ENCODE data around the gene VCX3A. TPM values are rescaled to one million over a fixed set of nuclear protein-coding genes. Genes with fewer than 3 reads are reported as not detected.
"Not testable (repeated sequence)": the region's sequence is repeated elsewhere in the genome, so short reads cannot be mapped to it uniquely, and the experiment has no call there.

Gene VCX3A
- under 1 TPM in 1 of 4 donors, not detected in 3; 0.10 TPM for polyA plus RNA-seq
- long read RNA-seq, donor 1 = 0 reads
- long read RNA-seq, donor 2 = 0 reads
- long read RNA-seq, donor 3 = 0 reads
- long read RNA-seq, donor 4 = 0 reads
- long read RNA-seq, donor 5 = 0 reads
- long read RNA-seq, donor 6 = 0 reads
- long read RNA-seq, donor 7 = 0 reads
- long read RNA-seq, donor 8 = 0 reads
- long read RNA-seq, donor 9 = 0 reads
- long read RNA-seq, donor 10 = 0 reads

GRCh38 chrX:6535018-6535417 lies at the start of gene VCX3A:
Gene VCX3A (minus strand): TSS chrX:6535118. CDS start chrX:6534497, 621 bp downstream.
- H3K4me1 ChIP-seq (ENCODE audit: control insufficient read depth in 3 of 3, insufficient read depth in 2 of 3, low read depth in 1 of 3, low read length in 2 of 3); H3K27me3 ChIP-seq (ENCODE audit: control insufficient read depth in 3 of 3, insufficient read depth in 3 of 3, low read length in 3 of 3); FAIRE-seq; DNase-seq; H3K27ac ChIP-seq (ENCODE audit: low read depth in 1 of 3, low read length in 2 of 3); H3K9me3 ChIP-seq (ENCODE audit: control insufficient read depth in 2 of 2, insufficient read depth in 1 of 2, low read depth in 1 of 2, low read length in 1 of 2); H3K4me3 ChIP-seq (ENCODE audit: low read depth in 1 of 3, low read length in 3 of 3); H3K36me3 ChIP-seq (ENCODE audit: control insufficient read depth in 3 of 3, insufficient read depth in 2 of 3, low read depth in 1 of 3, low read length in 3 of 3): not testable (repeated sequence)
- WGBS, 3 donors = 91 to 100% (median 96%) methylated on average over 1 of the region's 1 CpG

GRCh38 chrX:6574762-6575161 lies 39.8 kb upstream of the VCX3A start:
- 70 to 78% (median 71%) methylated on average over 5 of the region's 5 CpGs for WGBS, 3 donors
- no peak overlapping the region for H3K27ac ChIP-seq (ENCODE audit: low read depth in 1 of 3, low read length in 2 of 3)
- no peak for DNase-seq
- no peak overlapping the region for H3K4me3 ChIP-seq (ENCODE audit: low read depth in 1 of 3, low read length in 3 of 3)
- no peak for FAIRE-seq
- no peaks in the 10 kb centered on the region for H3K27me3 ChIP-seq (ENCODE audit: control insufficient read depth in 3 of 3, insufficient read depth in 3 of 3, low read length in 3 of 3)
- H3K4me1 ChIP-seq (ENCODE audit: control insufficient read depth in 3 of 3, insufficient read depth in 2 of 3, low read depth in 1 of 3, low read length in 2 of 3) = no peaks in the 10 kb centered on the region
- H3K9me3 ChIP-seq (ENCODE audit: control insufficient read depth in 2 of 2, insufficient read depth in 1 of 2, low read depth in 1 of 2, low read length in 1 of 2) = no peaks in the 10 kb centered on the region
- no peaks in the 10 kb centered on the region for H3K36me3 ChIP-seq (ENCODE audit: control insufficient read depth in 3 of 3, insufficient read depth in 2 of 3, low read depth in 1 of 3, low read length in 3 of 3)

- 70 to 82% (median 82%) methylated on average over 3 of the region's 3 CpGs for WGBS, 3 donors
- H3K4me3 ChIP-seq (ENCODE audit: low read depth in 1 of 3, low read length in 3 of 3) = no peak overlapping the region
- no peaks in the 10 kb centered on the region for H3K27me3 ChIP-seq (ENCODE audit: control insufficient read depth in 3 of 3, insufficient read depth in 3 of 3, low read length in 3 of 3)
- no peaks in the 10 kb centered on the region for H3K36me3 ChIP-seq (ENCODE audit: control insufficient read depth in 3 of 3, insufficient read depth in 2 of 3, low read depth in 1 of 3, low read length in 3 of 3)
- H3K27ac ChIP-seq (ENCODE audit: low read depth in 1 of 3, low read length in 2 of 3) = no peak overlapping the region
- FAIRE-seq = no peak
- no peaks in the 10 kb centered on the region for H3K9me3 ChIP-seq (ENCODE audit: control insufficient read depth in 2 of 2, insufficient read depth in 1 of 2, low read depth in 1 of 2, low read length in 1 of 2)
- no peaks in the 10 kb centered on the region for H3K4me1 ChIP-seq (ENCODE audit: control insufficient read depth in 3 of 3, insufficient read depth in 2 of 3, low read depth in 1 of 3, low read length in 2 of 3)
- DNase-seq = no peak
Observed at GRCh38 chrX:6568031-6568430, 33.1 kb upstream of the VCX3A start.

GRCh38 chrX:6558979-6559378 lies 24.1 kb upstream of the VCX3A start:
- 83 to 89% (median 83%) methylated on average over 5 of the region's 5 CpGs for WGBS, 3 donors
- H3K9me3 ChIP-seq (ENCODE audit: control insufficient read depth in 2 of 2, insufficient read depth in 1 of 2, low read depth in 1 of 2, low read length in 1 of 2) = peaks cover 0 to 2% of the 10 kb centered on the region in 2 donors
- no peak overlapping the region for H3K4me3 ChIP-seq (ENCODE audit: low read depth in 1 of 3, low read length in 3 of 3)
- FAIRE-seq (no peak), DNase-seq (no peak)
- H3K27ac ChIP-seq (ENCODE audit: low read depth in 1 of 3, low read length in 2 of 3) = no peak overlapping the region
- no peaks in the 10 kb centered on the region for H3K27me3 ChIP-seq (ENCODE audit: control insufficient read depth in 3 of 3, insufficient read depth in 3 of 3, low read length in 3 of 3)
- no peaks in the 10 kb centered on the region for H3K36me3 ChIP-seq (ENCODE audit: control insufficient read depth in 3 of 3, insufficient read depth in 2 of 3, low read depth in 1 of 3, low read length in 3 of 3)
- no peaks in the 10 kb centered on the region for H3K4me1 ChIP-seq (ENCODE audit: control insufficient read depth in 3 of 3, insufficient read depth in 2 of 3, low read depth in 1 of 3, low read length in 2 of 3)

- no peak for DNase-seq
- FAIRE-seq = no peak
- H3K27ac ChIP-seq (ENCODE audit: low read depth in 1 of 3, low read length in 2 of 3) = no peak overlapping the region
- H3K9me3 ChIP-seq (ENCODE audit: control insufficient read depth in 2 of 2, insufficient read depth in 1 of 2, low read depth in 1 of 2, low read length in 1 of 2) = peaks cover 0 to 2% of the 10 kb centered on the region in 2 donors
- H3K27me3 ChIP-seq (ENCODE audit: control insufficient read depth in 3 of 3, insufficient read depth in 3 of 3, low read length in 3 of 3) = no peaks in the 10 kb centered on the region
- H3K36me3 ChIP-seq (ENCODE audit: control insufficient read depth in 3 of 3, insufficient read depth in 2 of 3, low read depth in 1 of 3, low read length in 3 of 3) = no peaks in the 10 kb centered on the region
- WGBS, 3 donors = 85 to 97% (median 88%) methylated on average over 3 of the region's 3 CpGs
- no peak overlapping the region for H3K4me3 ChIP-seq (ENCODE audit: low read depth in 1 of 3, low read length in 3 of 3)
- H3K4me1 ChIP-seq (ENCODE audit: control insufficient read depth in 3 of 3, insufficient read depth in 2 of 3, low read depth in 1 of 3, low read length in 2 of 3) = no peaks in the 10 kb centered on the region
Observed at GRCh38 chrX:6557690-6558089, 22.8 kb upstream of the VCX3A start.

- Histone ChIP-seq H3K27ac (ENCODE audit: low read depth in 1 of 3, low read length in 2 of 3) (no peak overlapping the region), H3K9me3 (ENCODE audit: control insufficient read depth in 2 of 2, insufficient read depth in 1 of 2, low read depth in 1 of 2, low read length in 1 of 2) (no peaks in the 10 kb centered on the region), H3K36me3 (ENCODE audit: control insufficient read depth in 3 of 3, insufficient read depth in 2 of 3, low read depth in 1 of 3, low read length in 3 of 3) (no peaks in the 10 kb centered on the region), H3K4me1 (ENCODE audit: control insufficient read depth in 3 of 3, insufficient read depth in 2 of 3, low read depth in 1 of 3, low read length in 2 of 3) (no peaks in the 10 kb centered on the region), H3K4me3 (ENCODE audit: low read depth in 1 of 3, low read length in 3 of 3) (no peak overlapping the region), H3K27me3 (ENCODE audit: control insufficient read depth in 3 of 3, insufficient read depth in 3 of 3, low read length in 3 of 3) (no peaks in the 10 kb centered on the region)
- FAIRE-seq (no peak), DNase-seq (no peak)
- 78% methylated on average over 8 of the region's 8 CpGs for WGBS, 3 donors
Observed at GRCh38 chrX:6550999-6551398, 16.1 kb upstream of the VCX3A start.

- Histone ChIP-seq H3K4me1 (ENCODE audit: control insufficient read depth in 3 of 3, insufficient read depth in 2 of 3, low read depth in 1 of 3, low read length in 2 of 3) (no peaks in the 10 kb centered on the region), H3K27ac (ENCODE audit: low read depth in 1 of 3, low read length in 2 of 3) (no peak overlapping the region), H3K9me3 (ENCODE audit: control insufficient read depth in 2 of 2, insufficient read depth in 1 of 2, low read depth in 1 of 2, low read length in 1 of 2) (no peaks in the 10 kb centered on the region), H3K4me3 (ENCODE audit: low read depth in 1 of 3, low read length in 3 of 3) (no peak overlapping the region), H3K27me3 (ENCODE audit: control insufficient read depth in 3 of 3, insufficient read depth in 3 of 3, low read length in 3 of 3) (no peaks in the 10 kb centered on the region), H3K36me3 (ENCODE audit: control insufficient read depth in 3 of 3, insufficient read depth in 2 of 3, low read depth in 1 of 3, low read length in 3 of 3) (no peaks in the 10 kb centered on the region)
- DNase-seq = no peak
- 67 to 80% (median 79%) methylated on average over 5 of the region's 5 CpGs for WGBS, 3 donors
- FAIRE-seq = no peak
Observed at GRCh38 chrX:6545712-6546111, 10.8 kb upstream of the VCX3A start.

GRCh38 chrX:6526564-6527136 lies 8.3 kb downstream of the VCX3A start:
- Histone ChIP-seq H3K9me3 (ENCODE audit: control insufficient read depth in 2 of 2, insufficient read depth in 1 of 2, low read depth in 1 of 2, low read length in 1 of 2) (no peaks in the 10 kb centered on the region), H3K36me3 (ENCODE audit: control insufficient read depth in 3 of 3, insufficient read depth in 2 of 3, low read depth in 1 of 3, low read length in 3 of 3) (no peaks in the 10 kb centered on the region), H3K4me3 (ENCODE audit: low read depth in 1 of 3, low read length in 3 of 3) (no peak overlapping the region), H3K27ac (ENCODE audit: low read depth in 1 of 3, low read length in 2 of 3) (no peak overlapping the region), H3K27me3 (ENCODE audit: control insufficient read depth in 3 of 3, insufficient read depth in 3 of 3, low read length in 3 of 3) (no peaks in the 10 kb centered on the region), H3K4me1 (ENCODE audit: control insufficient read depth in 3 of 3, insufficient read depth in 2 of 3, low read depth in 1 of 3, low read length in 2 of 3) (no peaks in the 10 kb centered on the region)
- 70 to 78% (median 77%) methylated on average over 3 of the region's 3 CpGs for WGBS, 3 donors
- DNase-seq = no peak
- FAIRE-seq = no peak

GRCh38 chrX:6517376-6517775 lies 17.5 kb downstream of the VCX3A start:
- no peaks in the 10 kb centered on the region for H3K27me3 ChIP-seq (ENCODE audit: control insufficient read depth in 3 of 3, insufficient read depth in 3 of 3, low read length in 3 of 3)
- no peaks in the 10 kb centered on the region for H3K36me3 ChIP-seq (ENCODE audit: control insufficient read depth in 3 of 3, insufficient read depth in 2 of 3, low read depth in 1 of 3, low read length in 3 of 3)
- H3K9me3 ChIP-seq (ENCODE audit: control insufficient read depth in 2 of 2, insufficient read depth in 1 of 2, low read depth in 1 of 2, low read length in 1 of 2) = no peaks in the 10 kb centered on the region
- 80 to 87% (median 86%) methylated on average over 6 of the region's 6 CpGs for WGBS, 3 donors
- no peak overlapping the region for H3K27ac ChIP-seq (ENCODE audit: low read depth in 1 of 3, low read length in 2 of 3)
- no peak overlapping the region for H3K4me3 ChIP-seq (ENCODE audit: low read depth in 1 of 3, low read length in 3 of 3)
- no peaks in the 10 kb centered on the region for H3K4me1 ChIP-seq (ENCODE audit: control insufficient read depth in 3 of 3, insufficient read depth in 2 of 3, low read depth in 1 of 3, low read length in 2 of 3)
- DNase-seq (no peak), FAIRE-seq (no peak)
